AG10803 (cell line): Measurements from ENCODE around the gene GIPC3.

ENCODE experiments used
- DNase-seq: peaks from one replicate; pipeline ENCODE4 v3.0.0; 2010; ENCODE audit warnings: low read depth
- H3K4me3 ChIP-seq: 2 replicates; pipeline ENCODE4 v1.5.1; 2011; ENCODE audit warnings: mild to moderate bottlenecking, low read length, control low read depth
- TF ChIP-seq, protein P1 (sequence below): conservative IDR thresholded peaks from 2 replicates; pipeline ENCODE4 v1.5.1; 2011; ENCODE audit warnings: mild to moderate bottlenecking, low read length, control low read depth, inconsistent platforms

Gene GIPC3

DNA sequence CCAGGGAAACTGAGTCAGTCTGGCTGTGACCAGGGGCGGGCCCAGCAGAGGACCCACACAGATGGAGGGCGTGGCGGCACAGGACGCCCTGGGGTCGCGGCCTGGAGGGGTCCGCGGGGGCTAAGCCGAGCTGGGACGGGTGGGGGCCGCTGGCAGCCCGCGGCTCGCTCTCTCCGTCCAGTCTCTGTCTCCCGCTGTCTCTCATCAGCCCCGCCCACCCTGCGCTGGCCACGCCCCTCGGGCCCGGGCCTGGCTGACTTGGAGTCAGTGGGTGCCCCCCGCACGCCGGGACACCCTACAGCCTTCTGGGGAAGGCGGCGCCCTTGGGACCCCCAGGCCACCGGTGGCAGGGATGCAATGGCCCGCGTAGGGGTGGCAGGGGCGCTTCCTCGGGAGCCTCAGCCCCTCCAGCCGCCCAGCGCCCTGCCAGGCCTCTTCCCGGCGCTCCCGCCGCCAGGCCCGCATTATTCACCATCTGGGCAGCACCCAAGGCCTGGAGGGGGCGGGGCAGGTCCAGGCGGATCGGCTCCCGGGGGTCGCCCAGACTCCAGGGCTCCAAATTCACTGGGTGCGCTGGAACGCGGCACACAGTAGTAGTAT lies 21.5 kb downstream of the GIPC3 start, which contains the start of gene TBXA2R:
TBXA2R (minus strand) TSS at position 186 of the 600 bp plus-strand sequence. CDS start 6,241 bp downstream, outside the sequence.
- peak; percentile 53 for DNase-seq
- peak within 1 kb of the TSS; percentile 66 for H3K4me3 ChIP-seq

DNA sequence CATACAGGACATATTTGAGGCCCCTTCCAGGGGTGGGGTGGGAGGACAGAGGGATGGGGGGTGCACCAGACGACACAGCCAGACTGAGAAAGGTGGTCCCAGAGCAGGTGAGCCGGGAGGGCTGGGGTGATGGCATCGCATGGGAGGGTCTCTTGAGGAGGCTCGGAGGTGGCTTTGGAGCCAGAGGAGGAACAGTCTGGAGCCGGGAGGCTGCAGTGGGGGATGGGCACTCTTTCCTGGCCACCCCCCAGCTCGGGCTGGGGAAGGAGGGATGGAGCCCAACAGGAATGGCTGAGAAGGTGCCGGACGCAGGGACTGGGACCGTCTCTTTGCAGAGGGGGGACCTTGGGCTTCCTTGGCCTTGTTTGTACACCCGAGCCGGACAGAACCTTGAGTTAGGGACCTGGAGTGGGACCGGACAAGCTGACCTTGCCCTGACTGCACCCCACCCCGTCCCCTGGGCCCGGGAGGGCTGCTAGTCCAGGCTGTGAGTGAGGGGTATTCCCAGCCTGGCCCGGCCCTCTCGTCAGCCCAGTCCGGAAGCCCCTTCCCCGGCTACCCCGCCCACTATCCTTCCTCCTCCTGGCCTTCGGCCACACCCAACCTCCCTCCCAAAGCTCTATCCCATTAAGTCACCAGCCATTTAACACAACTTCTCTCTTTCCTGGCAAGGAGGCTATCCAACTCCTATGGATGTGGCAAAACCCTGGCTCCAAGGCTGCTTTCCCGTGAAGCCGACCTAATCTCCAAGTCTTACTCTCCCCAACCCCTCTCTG lies 22.2 kb downstream of the GIPC3 start:
- peak overlapping the region; percentile 66 for H3K4me3 ChIP-seq
- peak; percentile 25 for DNase-seq
- TF ChIP-seq, protein P1, sequence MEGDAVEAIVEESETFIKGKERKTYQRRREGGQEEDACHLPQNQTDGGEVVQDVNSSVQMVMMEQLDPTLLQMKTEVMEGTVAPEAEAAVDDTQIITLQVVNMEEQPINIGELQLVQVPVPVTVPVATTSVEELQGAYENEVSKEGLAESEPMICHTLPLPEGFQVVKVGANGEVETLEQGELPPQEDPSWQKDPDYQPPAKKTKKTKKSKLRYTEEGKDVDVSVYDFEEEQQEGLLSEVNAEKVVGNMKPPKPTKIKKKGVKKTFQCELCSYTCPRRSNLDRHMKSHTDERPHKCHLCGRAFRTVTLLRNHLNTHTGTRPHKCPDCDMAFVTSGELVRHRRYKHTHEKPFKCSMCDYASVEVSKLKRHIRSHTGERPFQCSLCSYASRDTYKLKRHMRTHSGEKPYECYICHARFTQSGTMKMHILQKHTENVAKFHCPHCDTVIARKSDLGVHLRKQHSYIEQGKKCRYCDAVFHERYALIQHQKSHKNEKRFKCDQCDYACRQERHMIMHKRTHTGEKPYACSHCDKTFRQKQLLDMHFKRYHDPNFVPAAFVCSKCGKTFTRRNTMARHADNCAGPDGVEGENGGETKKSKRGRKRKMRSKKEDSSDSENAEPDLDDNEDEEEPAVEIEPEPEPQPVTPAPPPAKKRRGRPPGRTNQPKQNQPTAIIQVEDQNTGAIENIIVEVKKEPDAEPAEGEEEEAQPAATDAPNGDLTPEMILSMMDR, result no peak

More for the DNA sequence above, 21.5 kb downstream of the GIPC3 start, which contains the start of gene TBXA2R:
- TF ChIP-seq, protein P1, result no peak

DNA sequence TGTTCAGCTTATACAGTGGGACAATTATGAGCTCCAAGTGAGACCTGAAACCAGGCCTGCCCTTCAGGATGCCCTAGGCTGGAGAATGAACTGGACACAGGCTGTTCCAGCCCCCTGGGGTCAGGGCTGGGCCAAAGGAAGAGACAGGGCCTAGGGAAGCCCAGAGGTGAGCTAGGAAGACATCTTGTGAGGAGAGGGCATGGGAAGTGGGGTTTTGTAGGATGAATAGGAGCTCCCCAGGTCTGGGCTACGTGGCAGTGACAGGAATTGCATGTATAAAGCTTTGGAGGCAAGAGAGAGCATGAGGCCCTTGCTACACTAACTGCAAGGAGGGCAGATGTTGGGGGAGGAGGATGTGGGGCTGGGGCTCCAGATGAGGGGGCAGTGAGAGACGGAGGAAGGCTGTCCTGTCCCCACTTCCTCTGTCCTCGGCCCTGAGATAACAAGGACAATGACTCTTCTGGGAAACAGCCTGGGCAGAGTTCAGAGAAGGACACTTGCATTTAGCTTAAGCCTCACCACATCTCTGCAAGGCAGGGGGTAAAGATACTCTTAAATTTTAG lies 22.9 kb downstream of the GIPC3 start:
- no peak overlapping the region for H3K4me3 ChIP-seq
- TF ChIP-seq, protein P1, result no peak
- no peak for DNase-seq

DNA sequence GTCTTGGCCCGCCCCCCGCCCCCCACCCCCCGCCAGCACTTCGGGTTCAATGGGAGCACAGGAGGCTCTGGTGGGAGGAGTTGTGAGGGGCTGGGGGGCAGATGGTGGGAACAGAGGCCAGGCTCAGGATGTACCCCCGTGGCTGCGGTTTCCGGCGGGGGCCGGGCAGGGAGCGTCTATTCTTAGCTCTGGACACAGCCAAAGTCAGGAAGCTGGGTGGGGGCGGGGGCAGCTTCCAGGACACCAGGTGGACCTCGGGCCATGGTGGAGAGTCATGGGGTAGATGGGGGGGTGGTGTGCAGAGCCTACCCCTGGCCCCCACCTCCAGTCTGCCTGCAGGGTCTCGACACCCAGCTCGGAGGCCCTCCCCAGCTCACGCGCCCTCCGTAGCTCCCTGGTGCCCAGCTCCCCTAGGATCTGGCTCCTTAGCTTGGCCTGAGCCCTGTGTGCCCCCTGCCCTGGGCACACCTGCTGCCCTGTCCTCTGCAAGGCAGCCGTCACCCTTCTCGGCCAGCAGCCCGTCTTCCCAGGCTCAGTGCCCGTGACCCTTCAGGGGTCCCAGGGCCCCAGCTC lies 23.6 kb downstream of the GIPC3 start:
- DNase-seq, result no peak
- TF ChIP-seq, protein P1, result no peak
- H3K4me3 ChIP-seq, result no peak overlapping the region

DNA sequence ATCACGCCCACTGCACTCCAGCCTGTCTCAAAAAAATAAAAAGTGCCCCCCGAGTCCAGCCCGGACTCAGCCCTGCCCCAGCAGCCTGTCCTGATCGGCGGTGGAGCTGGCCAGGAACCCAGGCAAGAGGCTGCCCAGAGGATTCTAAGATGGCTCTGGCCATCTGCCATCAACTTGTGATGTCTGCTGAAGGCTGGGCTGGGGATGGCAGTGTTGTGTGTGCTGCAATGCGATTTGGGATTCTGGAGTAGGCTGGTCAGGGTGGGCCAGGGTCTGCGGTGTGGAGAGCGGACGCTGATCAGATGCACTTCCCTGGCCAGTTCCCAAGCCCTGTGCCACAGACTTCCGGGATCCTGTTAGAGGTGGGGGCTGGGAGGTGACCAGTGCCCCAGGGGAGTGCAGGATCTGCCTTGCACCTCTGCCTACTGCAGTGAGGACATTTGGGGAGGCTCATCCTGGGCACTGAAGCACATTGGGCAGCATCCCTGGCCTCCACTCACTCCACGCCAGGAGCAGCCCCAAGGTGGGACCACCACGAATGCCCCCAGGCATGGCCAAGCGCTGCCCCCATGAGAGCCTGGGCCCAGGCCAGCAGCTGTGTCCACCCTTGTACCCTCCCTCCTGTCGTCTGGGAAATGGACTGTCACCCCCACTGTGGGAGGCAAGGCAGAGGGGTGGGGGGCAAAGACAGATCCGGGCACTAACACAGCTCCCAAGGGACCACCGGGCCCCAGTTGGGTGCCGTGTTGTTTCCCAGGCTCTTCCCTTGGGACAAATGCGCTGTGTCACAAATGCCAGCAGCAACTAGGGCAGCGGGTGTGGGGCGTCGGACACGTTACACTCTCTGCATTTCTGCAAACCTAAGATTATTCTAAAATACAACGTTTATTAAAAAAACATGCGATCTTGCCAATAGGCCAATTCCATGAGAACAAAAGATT lies 24.8 kb downstream of the GIPC3 start:
- H3K4me3 ChIP-seq, result no peak overlapping the region
- TF ChIP-seq, protein P1, result no peak
- no peak for DNase-seq

DNA sequence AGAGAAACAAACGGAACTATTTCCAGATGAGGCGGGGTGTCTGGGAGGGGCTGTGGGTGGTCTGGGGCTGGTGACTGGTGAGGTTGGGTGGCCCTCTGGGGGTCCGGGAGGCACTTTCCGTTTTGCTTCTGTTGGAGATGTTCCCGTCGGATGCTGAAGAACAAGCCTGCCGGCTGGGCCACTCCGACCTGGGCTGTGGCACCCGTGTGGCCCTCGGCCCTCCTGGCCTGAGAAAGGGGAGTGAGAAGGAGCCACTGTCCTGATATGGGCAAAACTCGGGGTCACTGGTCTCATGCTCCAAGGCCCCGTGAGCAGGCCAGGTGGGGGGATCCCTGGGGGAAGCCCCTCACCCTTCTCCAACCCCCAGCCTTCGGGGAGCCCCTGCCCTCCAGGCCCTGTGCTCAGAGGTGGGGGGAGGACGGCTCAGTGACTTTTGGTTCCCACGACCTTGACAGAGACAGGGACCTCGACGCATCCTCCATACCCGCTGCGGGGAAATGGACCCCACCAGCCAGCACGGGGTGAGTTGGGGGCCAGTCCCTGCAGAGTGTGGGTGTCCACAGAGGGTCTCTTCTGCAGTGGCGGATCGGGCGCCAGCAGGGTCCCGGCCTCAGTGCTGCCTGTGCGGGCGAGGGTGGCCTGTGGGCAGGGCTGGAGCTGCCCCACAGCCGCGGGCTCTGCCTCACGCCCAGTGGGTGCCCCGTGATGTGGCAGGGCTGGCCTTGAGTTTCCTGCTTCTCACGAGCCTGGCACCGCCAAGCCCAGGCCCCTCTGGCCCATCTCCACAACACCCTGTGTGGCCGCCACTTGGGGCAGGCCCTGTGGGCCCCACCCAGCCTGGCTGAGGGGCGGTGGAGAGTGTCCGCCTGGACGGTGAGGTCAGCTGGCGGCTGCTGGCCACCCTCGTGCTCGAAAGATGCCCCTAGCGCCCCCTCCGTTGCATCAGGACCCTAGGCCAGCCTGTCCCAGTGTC lies 25.8 kb downstream of the GIPC3 start:
- DNase-seq, result no peak
- TF ChIP-seq, protein P1, result no peak
- no peak overlapping the region for H3K4me3 ChIP-seq
